ENCODE results near the gene SUMO2. TPM values are rescaled to one million over a fixed set of nuclear protein-coding genes. Genes with fewer than 3 reads are reported as not detected.

Gene SUMO2
- total and polyA plus RNA-seq, 9 of the 15 experiments (the other 6 are each of a cell fraction or from before 2014, with no cell fraction given): 157 to 733 (median 419) TPM

- no peak for TF ChIP-seq ARID2 (IDR thresholded peaks at IDR 0.05)
- TF ChIP-seq YBX1 (IDR thresholded peaks at IDR 0.05): no peak
- no peak for TF ChIP-seq CSDE1 (IDR thresholded peaks at IDR 0.05)
- peak; percentile 52; the same call in 1 of the 2 replicates for TF ChIP-seq ZBTB7A (IDR thresholded peaks at IDR 0.05; ENCODE audit: borderline replicate concordance, control insufficient read depth, low read depth, low read length)
- peak; percentile 69 for TF ChIP-seq BHLHE40 (IDR thresholded peaks at IDR 0.05; ENCODE audit: low read length)
- peak; percentile 72; the same call in 1 of the 2 replicates for TF ChIP-seq HMGXB4 (CRISPR knock-in tag; IDR thresholded peaks at IDR 0.05)
- no peak for TF ChIP-seq EWSR1 (IDR thresholded peaks at IDR 0.05; ENCODE audit: borderline replicate concordance, low read depth, partially characterized antibody)
- peak; percentile 22; the same call in 1 of the 2 replicates for TF ChIP-seq CHD2 (IDR thresholded peaks at IDR 0.05; ENCODE audit: low read depth, low read length)
- peak; percentile 87 for TF ChIP-seq E2F1 (CRISPR knock-in tag; IDR thresholded peaks at IDR 0.05)
- TF ChIP-seq SETDB1 (IDR thresholded peaks at IDR 0.05; ENCODE audit: low read length): no peak
- no peak for TF ChIP-seq PCBP1 (IDR thresholded peaks at IDR 0.05; ENCODE audit: low read depth, low read length, poor library complexity, severe bottlenecking)
- TF ChIP-seq TCF15 (CRISPR knock-in tag; IDR thresholded peaks at IDR 0.05): no peak; the same call in 1 of the 2 replicates
- TF ChIP-seq NR1H2 (CRISPR knock-in tag; IDR thresholded peaks at IDR 0.05): no peak
- TF ChIP-seq CBX8 (IDR thresholded peaks at IDR 0.05; ENCODE audit: borderline replicate concordance, extremely low read depth, low read depth, low read length, poor library complexity, severe bottlenecking): no peak
- no peak for TF ChIP-seq NUFIP1 (IDR thresholded peaks at IDR 0.05; ENCODE audit: partially characterized antibody)
- TF ChIP-seq HLTF (IDR thresholded peaks at IDR 0.05): 0 out of 2 replicates have a peak, but pooled peaks have one; percentile 16
- no peak for TF ChIP-seq PURB (CRISPR knock-in tag; IDR thresholded peaks at IDR 0.05; ENCODE audit: low read depth)
- TF ChIP-seq ZNF134 (CRISPR knock-in tag; conservative IDR thresholded peaks at IDR 0.05): no peak
- no peak for TF ChIP-seq CBFA2T3 (IDR thresholded peaks at IDR 0.05)
- TF ChIP-seq ZNF609 (CRISPR knock-in tag; IDR thresholded peaks at IDR 0.05; ENCODE audit: borderline replicate concordance): peak; percentile 90; the same call in 1 of the 2 replicates
- TF ChIP-seq MCM3 (IDR thresholded peaks at IDR 0.05): no peak
Measured at GRCh38 chr17:75205037-75205792, 22.5 kb upstream of the SUMO2 start, which contains the start of gene NUP85 (continued).

All from K562 (cell line).